HepG2 (cell line): ENCODE results near the gene VPS11. TPM values are rescaled to one million over a fixed set of nuclear protein-coding genes. Genes with fewer than 3 reads are reported as not detected.

Experiments
- ARID2 ChIP-seq: sonication (generic); formaldehyde crosslinking; IDR thresholded peaks from 2 replicates; pipeline ENCODE4 v1.8.1; 2022; ENCODE audit warnings: mild to moderate bottlenecking, missing genetic modification reagents, borderline replicate concordance
- ATRX ChIP-seq: sonication (generic); formaldehyde crosslinking; IDR thresholded peaks from 2 replicates; pipeline ENCODE4 v1.4.0; 2020; ENCODE audit warnings: missing genetic modification reagents, borderline replicate concordance
- E2F2 ChIP-seq: sonication (generic); formaldehyde crosslinking; IDR thresholded peaks from 2 replicates; pipeline ENCODE4 v1.4.0; 2020; ENCODE audit warnings: missing genetic modification reagents, borderline replicate concordance
- GRHL1 ChIP-seq: sonication (generic); formaldehyde crosslinking; conservative IDR thresholded peaks from 2 replicates; pipeline ENCODE4 v1.8.0; 2022; ENCODE audit warnings: missing genetic modification reagents
- HDAC1 ChIP-seq: sonication (generic); formaldehyde crosslinking; IDR thresholded peaks from 2 replicates; pipeline ENCODE4 v1.5.1; 2020; ENCODE audit warnings: mild to moderate bottlenecking, missing genetic modification reagents
- PAF1 ChIP-seq: IDR thresholded peaks from 2 replicates; pipeline ENCODE4 v1.6.1; 2016; ENCODE audit warnings: missing genetic modification reagents, missing compliant biosample characterization
- RARG ChIP-seq: sonication (generic); formaldehyde crosslinking; IDR thresholded peaks from 2 replicates; pipeline ENCODE4 v1.4.0; 2020; ENCODE audit warnings: low read depth, mild to moderate bottlenecking, missing genetic modification reagents
- RERE ChIP-seq: IDR thresholded peaks from 2 replicates; pipeline ENCODE4 v1.6.1; 2016; ENCODE audit warnings: low read depth, missing genetic modification reagents, missing compliant biosample characterization
- SMC3 ChIP-seq: IDR thresholded peaks from 2 replicates; pipeline ENCODE4 v1.6.1; 2011; ENCODE audit warnings: low read length, improper control_type of control experiment
- SNRNP70 ChIP-seq: fragments of 200-400 bp; formaldehyde crosslinking; IDR thresholded peaks from 2 replicates; pipeline ENCODE4 v1.6.1; 2017; ENCODE audit warnings: mild to moderate bottlenecking, low read depth, low read length, moderate library complexity
- SUZ12 ChIP-seq: fragments of 150-350 bp; IDR thresholded peaks from 2 replicates; pipeline ENCODE4 v1.6.1; 2014; ENCODE audit warnings: low read depth, low read length
- ZNF17 ChIP-seq: sonication (generic); formaldehyde crosslinking; IDR thresholded peaks from 2 replicates; pipeline ENCODE4 v1.5.0; 2020; ENCODE audit warnings: mild to moderate bottlenecking, missing genetic modification reagents
- ZNF335 ChIP-seq: sonication (generic); formaldehyde crosslinking; IDR thresholded peaks from 2 replicates; pipeline ENCODE4 v1.4.0; 2020; ENCODE audit warnings: missing genetic modification reagents
- polyA plus RNA-seq, 8 experiments: library from polyadenylated mRNA; depleted of rRNA in 3 of 8; stranded (reverse) in 7 of 8; unstranded in 1 of 8; fragments of >200 nt; fragmentation: Illumina TruSeq in 4 of 8; extraction: Trizol in 4 of 8; gene quantifications; 2 replicates each; pipeline versions ENCODE4 v1.2.1 to v1.2.3, GENCODE V29; 2011 to 2016; ENCODE audit warnings: low read depth in 4 of 8, missing spikeins in 1 of 8, mixed read lengths in 1 of 8; ENCODE audit not compliant: insufficient read depth in 1 of 8
- total RNA-seq, 5 experiments: library from RNA; depleted of rRNA; stranded (reverse); fragments of >200 nt; fragmentation: Illumina TruSeq; extraction: Trizol; gene quantifications; 2 replicates each; pipeline ENCODE4 v1.2.3, GENCODE V29; 2016; ENCODE audit warnings: low read depth in 1 of 5
- TF ChIP-seq, protein P1 (sequence below): IDR thresholded peaks from 2 replicates; pipeline ENCODE4 v1.6.1; 2016; ENCODE audit warnings: missing biosample characterization, missing genetic modification reagents, low read depth
- TF ChIP-seq, protein P2 (sequence below): sonication (generic); formaldehyde crosslinking; IDR thresholded peaks from 2 replicates; pipeline ENCODE4 v1.4.0; 2020; ENCODE audit warnings: missing genetic modification reagents
- TF ChIP-seq, protein P3 (sequence below): sonication (generic); formaldehyde crosslinking; IDR thresholded peaks from 2 replicates; pipeline ENCODE4 v1.4.0; 2020; ENCODE audit warnings: missing genetic modification reagents, mild to moderate bottlenecking, borderline replicate concordance

The VPS11 gene
- total and polyA plus RNA-seq, 2 of the 13 experiments (the other 11 are each of a cell fraction or from before 2014, with no cell fraction given): 13.7 to 21.6 TPM

- TF ChIP-seq, protein P1, sequence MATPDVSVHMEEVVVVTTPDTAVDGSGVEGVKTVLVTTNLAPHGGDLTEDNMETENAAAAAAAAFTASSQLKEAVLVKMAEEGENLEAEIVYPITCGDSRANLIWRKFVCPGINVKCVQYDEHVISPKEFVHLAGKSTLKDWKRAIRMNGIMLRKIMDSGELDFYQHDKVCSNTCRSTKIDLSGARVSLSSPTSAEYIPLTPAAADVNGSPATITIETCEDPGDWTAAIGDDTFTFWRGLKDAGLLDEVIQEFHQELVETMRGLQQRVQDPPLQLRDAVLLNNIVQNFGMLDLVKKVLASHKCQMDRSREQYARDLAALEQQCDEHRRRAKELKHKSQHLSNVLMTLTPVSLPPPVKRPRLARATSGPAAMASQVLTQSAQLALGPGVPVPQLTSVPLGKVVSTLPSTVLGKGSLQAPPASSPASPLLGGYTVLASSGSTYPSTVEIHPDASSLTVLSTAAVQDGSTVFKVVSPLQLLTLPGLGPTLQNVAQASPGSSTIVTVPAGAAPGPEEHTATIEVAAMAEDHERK (CRISPR knock-in tag): no peak
- TF ChIP-seq RARG (CRISPR knock-in tag) (no peak), RERE (CRISPR knock-in tag) (0 out of 2 replicates have a peak, but pooled peaks have one; percentile 37), E2F2 (CRISPR knock-in tag) (no peak), ZNF335 (no peak), ZNF17 (CRISPR knock-in tag) (no peak), HDAC1 (CRISPR knock-in tag) (peak; percentile 84), ATRX (CRISPR knock-in tag) (no peak), SNRNP70 (no peak), PAF1 (CRISPR knock-in tag) (no peak), SMC3 (no peak), GRHL1 (no peak), SUZ12 (no peak), ARID2 (CRISPR knock-in tag) (no peak)
- TF ChIP-seq, protein P2, sequence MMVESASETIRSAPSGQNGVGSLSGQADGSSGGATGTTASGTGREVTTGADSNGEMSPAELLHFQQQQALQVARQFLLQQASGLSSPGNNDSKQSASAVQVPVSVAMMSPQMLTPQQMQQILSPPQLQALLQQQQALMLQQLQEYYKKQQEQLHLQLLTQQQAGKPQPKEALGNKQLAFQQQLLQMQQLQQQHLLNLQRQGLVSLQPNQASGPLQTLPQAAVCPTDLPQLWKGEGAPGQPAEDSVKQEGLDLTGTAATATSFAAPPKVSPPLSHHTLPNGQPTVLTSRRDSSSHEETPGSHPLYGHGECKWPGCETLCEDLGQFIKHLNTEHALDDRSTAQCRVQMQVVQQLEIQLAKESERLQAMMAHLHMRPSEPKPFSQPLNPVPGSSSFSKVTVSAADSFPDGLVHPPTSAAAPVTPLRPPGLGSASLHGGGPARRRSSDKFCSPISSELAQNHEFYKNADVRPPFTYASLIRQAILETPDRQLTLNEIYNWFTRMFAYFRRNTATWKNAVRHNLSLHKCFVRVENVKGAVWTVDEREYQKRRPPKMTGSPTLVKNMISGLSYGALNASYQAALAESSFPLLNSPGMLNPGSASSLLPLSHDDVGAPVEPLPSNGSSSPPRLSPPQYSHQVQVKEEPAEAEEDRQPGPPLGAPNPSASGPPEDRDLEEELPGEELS (CRISPR knock-in tag): peak; percentile 64
- TF ChIP-seq, protein P3, sequence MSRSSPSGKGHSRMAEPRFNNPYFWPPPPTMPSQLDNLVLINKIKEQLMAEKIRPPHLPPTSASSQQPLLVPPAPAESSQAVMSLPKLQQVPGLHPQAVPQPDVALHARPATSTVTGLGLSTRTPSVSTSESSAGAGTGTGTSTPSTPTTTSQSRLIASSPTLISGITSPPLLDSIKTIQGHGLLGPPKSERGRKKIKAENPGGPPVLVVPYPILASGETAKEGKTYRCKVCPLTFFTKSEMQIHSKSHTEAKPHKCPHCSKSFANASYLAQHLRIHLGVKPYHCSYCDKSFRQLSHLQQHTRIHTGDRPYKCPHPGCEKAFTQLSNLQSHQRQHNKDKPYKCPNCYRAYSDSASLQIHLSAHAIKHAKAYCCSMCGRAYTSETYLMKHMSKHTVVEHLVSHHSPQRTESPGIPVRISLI (CRISPR knock-in tag): peak; percentile 56; the same call in 1 of the 2 replicates
Measured at GRCh38 chr11:119029340-119030028, 38.1 kb upstream of the VPS11 start (continued).
